ENCODE data around the gene ITPR2.

ITPR2 gene

GRCh38 chr12:26554332-26554731 lies 278.7 kb downstream of the ITPR2 start:
- DNase-seq, result no peak

- no peak for DNase-seq
Measured at GRCh38 chr12:26551385-26551784, 281.6 kb downstream of the ITPR2 start.

DNA sequence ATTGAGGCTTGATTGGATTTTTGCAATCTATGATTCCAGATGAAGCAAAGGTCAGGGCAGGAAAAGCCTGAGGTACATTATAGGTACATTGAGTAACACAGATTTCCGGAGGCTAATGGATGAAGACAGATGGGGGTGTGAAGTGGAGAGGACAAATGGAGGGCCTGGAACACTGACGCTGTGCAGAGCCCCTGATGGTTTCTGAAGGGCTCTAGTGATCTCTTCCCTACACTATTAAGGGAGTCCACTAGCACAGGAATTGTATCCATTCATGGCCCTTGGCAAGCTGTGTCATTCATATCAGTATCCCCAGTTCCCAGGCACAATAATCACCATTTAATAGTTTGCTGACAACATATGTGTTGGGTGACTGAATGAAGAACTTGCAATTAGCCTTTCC lies 284.8 kb downstream of the ITPR2 start:
- no peak for DNase-seq

DNA sequence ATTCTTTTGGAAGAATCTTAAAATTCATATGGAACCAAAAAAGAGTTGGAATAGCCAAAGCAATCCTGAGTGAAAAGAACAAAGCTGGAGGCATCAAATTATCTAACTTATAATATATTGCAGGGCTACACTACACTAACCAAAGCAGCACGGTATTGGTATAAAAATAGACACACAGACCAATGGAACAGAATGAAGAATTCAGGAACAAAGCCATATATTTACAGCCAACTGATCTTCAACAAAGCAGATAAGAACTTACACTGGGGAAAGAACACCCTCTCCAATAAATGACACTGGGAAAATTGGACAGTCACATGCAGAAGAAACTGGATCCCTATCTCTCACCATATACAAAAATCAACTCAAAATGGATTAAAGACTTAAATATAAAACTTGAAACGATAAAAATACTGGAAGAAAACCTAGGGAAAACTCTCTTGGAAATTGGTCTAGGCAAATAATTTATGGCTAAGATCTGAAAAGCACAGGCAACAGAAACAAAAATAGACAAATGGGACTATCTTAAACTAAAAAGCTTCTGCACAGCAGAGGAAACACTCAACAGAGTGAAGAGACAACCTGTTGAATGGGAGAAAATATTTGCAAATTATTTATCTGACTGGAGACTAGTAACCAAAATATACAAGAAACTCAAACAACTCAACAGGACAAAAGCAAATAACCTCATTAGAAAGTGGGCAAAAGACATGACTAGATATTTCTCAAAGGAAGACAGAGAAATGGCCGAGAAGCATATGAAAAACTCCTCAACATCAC lies 286.3 kb downstream of the ITPR2 start:
- no peak for DNase-seq

- DNase-seq, result no peak
Measured at GRCh38 chr12:26539131-26539530, 293.9 kb downstream of the ITPR2 start.

DNA sequence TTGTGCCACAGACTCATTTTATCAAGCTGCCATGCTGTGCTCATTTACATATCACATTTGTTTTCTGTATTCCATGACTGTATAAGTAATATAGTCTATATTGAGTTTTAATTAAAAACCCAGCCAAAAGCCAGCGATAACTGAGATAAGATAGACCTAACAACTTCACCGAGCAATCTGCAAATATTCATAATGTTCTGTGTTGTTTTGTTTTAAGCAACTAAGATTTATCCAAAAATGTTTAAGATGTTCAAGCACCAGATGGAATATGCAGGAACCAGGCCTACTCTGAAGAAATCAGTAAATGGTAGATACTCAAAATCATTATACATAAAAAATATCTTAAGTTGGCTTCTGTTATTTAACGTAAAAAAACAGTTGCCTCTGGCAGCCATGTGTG lies 295.3 kb downstream of the ITPR2 start:
- no peak for DNase-seq

DNA sequence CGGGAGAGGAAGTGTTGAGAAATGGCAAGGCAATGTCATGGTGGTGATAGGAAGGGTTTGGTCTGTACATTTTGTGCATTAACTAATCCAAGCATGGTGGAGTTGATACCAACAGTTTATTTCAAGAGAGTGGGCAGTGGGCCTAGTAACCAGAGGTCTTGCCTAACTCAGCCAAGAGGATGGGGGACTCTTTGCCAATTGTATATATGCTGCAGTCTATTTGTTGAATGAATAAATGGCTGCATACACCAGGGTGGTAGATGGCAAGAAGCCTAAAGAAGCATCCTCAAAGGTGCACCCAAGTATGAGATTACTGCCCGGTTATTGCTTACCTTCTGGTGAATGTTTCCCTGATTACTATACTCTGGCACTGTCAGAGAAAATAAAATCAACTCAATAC lies 295.9 kb downstream of the ITPR2 start:
- no peak for DNase-seq

- no peak for DNase-seq
Measured at GRCh38 chr12:26535826-26536225, 297.2 kb downstream of the ITPR2 start.

GRCh38 chr12:26534071-26534470 lies 298.9 kb downstream of the ITPR2 start:
- no peak for DNase-seq

- DNase-seq, result no peak
Measured at GRCh38 chr12:26533211-26533610, 299.8 kb downstream of the ITPR2 start.

DNA sequence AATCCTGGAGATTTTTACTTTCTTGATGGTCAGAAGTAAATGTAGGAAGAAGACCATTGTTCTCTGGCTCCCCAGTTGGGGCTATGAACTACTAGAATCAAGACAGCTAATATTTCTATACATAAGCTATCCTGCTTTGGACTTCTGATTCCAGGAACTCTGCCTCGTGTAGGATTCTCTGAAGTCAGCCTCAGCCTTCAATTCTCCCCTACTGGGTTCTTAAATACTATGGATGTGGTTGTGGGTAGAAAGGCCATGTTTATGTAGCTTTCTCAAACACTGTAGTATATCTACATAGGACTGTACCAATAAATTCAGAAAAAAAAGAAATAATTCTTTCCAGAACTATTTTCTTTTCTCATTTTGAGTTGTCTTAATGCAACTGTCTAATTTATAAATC lies 302.5 kb downstream of the ITPR2 start:
- no peak for DNase-seq

DNA sequence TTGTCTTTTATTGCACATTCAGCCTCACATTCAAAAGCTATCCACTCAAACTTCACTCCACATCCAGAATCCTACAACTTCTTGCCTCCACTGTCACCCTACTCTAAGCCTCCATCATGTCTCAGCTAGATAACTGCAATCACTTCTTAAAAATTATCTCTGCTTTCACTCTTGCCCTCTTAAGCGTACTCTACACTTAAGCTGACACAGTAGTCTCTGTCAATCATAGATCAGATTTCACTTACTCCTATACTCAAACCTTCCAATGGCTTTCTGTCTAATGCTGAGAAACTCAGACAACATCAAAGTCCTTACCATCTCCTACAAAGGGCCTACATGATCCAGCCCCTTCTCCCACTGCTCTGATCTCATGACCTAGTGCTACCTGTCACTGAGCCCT lies 304.1 kb downstream of the ITPR2 start:
- DNase-seq, result no peak

DNA sequence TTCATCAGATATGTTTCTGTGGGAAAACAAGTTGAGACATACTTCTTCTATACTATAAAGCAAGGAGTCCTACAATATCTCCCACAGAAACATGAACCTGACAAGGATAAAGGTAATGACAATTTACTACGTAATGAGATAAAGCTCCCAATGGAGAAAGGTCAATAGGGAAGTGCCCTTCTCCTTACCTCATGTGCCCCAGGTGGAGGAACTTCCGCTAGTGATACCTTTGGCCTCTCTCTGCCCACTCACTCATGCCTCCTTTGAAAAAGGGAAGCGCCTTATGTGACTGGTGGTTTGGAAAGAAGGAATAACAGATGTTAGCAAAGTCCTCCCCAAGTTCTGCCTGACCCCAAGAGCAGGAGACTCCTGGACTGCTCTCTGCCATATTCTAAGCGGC lies 305.3 kb downstream of the ITPR2 start:
- no peak for DNase-seq

DNA sequence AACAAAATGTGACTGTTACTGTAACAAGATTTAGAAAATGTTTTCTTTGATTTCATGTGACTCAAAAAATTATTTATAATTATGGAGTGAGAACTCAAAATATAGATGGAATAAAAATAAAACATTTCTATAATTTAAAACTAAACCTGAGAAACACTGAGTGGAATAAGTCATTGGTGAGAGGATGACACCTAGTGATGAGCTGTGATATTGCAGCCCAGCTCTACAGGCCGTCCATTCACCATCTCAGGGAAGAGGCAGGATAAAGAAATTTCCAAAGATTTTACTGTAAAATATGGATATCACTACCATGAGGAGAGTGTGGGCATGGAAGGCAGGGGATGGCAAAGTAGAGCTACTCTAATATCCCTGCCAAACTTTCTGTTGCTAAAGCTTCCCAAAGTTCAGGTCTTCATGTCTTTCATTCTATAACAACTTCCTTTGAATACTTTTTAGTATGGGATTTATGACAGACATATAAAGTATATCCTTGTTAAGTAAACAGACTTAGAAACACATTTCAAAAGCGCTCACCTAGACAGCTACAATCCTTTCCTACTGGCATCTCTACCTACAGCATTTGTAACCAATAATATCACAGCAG lies 308.0 kb downstream of the ITPR2 start:
- peak in 1 of 3 experiments; percentile 7 for DNase-seq

DNA sequence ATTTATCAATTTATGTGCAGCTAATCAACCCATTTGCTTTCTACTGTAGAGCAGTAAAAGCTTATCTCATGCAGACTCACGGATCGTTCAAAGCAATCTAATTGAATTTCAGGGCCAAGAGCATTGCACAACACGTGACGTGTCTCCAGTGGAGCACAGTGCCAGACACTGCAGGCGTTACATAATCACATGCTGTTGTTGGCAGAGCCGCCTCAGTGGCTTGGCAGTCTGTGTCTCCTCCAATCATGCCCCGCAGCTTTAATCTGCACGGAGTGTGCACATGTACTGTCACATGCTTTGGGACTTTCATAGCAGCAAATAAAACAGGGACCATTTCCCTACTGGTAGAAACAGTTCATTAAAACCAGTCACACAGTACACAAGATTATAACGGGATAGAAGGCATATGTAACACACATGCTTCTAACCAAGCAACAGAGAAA lies 309.3 kb downstream of the ITPR2 start:
- peak in 1 of 3 experiments; percentile 14 for DNase-seq

DNA sequence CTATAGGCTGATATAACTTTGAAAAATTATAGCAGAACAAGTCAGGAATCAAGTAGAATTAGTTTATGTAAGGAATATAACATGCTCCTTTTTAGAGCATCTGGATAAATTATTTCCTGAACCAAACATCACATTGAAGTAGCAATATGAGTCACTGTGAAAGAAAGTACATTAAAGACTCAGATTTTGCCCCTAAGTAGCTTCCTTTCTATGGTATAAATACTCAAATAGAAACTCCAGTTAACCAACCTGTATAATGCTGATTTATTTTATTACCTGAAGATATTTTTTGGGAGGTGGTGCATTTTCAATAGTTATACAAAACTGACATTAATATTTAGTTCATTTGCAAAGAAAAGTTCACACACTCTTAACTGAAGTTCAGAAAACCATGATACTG lies 312.1 kb downstream of the ITPR2 start:
- no peak for DNase-seq

DNA sequence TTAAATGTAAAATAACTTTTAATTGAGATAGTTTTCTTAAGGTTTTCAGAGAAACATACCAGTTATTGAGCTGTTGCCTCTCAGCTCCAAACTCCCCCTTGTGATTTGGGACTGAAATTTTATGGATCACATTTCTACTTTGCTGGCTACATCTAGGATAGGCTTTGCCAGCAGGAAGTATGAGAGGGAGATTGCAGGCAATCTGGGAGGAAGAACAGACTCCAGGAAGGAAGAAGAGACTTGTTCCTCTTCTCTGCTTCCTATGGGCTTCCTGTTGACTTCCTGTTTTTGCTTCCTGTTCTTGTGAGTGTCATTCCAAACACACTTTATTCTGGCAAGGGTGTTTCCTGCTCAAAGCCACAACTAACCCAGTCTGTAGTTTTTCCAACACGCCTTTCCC lies 312.9 kb downstream of the ITPR2 start:
- DNase-seq, result no peak

- no peak for DNase-seq
Measured at GRCh38 chr12:26519462-26519861, 313.5 kb downstream of the ITPR2 start.

DNA sequence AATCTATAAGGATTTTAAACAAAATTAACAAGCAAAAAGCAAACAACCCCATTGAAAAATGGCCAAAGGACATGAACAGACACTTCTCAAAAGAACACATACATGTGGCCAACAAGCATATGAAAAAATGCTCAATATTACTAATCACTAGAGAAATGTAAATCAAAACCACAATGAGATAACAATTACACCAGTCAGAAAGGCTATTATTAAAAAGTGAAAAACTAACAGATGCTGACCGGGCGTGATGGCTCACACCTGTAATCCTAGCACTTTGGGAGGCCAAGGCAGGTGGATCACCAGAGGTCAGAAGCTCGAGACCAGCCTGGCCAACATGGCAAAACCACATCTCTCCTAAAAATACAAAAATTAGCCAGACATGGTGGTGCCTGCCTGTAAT lies 315.7 kb downstream of the ITPR2 start:
- DNase-seq, result peak in 1 of 3 experiments; percentile 33

DNA sequence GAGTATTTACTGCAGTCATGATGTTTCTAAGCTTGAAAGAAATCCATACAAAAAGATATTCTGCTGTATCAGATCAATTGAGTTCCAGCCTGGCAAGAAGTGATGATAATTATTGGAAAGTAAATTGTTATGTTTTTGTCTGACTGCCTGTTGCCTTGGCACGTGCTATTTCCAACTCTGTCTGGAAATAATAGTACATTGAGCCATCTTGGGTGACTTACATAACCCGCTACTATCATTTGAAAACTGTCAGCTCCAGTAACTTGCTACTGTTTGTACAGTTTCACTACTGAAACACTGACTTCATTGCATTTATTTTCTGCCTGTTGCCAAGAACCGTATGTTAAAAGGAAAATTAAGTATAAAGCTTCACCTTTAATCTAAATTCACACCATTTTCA lies 318.6 kb downstream of the ITPR2 start:
- DNase-seq, result no peak

GRCh38 chr12:26513363-26514043 lies 319.5 kb downstream of the ITPR2 start:
- DNase-seq, result no peak

DNA sequence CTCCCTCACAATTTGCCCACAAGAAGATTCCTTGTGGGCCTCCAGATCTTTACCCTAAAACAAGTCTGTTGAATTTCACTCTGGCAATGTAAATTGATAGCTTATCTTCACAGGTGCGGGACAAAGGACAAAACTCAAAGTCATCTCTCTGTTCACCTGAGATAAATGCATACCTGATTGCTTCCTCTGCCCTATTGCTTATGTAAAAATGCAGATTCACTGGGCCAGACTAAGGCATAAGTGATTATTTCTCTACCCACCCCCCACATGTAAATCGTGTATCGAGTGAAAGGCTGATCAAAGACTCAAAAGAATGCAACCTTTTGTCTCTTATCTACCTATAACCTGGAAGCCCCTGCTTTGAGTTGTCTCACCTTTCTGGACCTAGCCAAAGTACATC lies 320.8 kb downstream of the ITPR2 start:
- DNase-seq, result no peak

DNA sequence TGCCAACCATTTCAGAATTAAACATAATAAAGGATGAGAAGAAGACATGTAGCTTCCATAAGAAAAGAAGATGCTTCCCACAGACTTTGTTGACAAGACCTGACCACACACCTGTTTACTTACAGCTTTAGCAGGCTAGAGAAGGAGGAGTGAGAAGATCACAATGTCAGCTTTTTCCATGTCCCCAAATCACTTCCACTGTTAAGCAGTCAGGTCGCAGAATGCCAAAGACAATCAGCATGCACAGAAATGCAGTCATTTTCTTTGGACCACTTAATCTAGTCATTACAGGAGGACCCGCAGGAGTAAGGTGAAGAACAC lies 322.7 kb downstream of the ITPR2 start:
- DNase-seq, result no peak

GRCh38 chr12:26507613-26508012 lies 325.4 kb downstream of the ITPR2 start:
- no peak for DNase-seq

Data from NCI-H1417 (cell line).